Measurements from ENCODE around the gene HELZ2.

HELZ2 gene

GRCh38 chr20:63552481-63553249, 21.4 kb downstream of the HELZ2 start:
- TF ChIP-seq, protein P1, sequence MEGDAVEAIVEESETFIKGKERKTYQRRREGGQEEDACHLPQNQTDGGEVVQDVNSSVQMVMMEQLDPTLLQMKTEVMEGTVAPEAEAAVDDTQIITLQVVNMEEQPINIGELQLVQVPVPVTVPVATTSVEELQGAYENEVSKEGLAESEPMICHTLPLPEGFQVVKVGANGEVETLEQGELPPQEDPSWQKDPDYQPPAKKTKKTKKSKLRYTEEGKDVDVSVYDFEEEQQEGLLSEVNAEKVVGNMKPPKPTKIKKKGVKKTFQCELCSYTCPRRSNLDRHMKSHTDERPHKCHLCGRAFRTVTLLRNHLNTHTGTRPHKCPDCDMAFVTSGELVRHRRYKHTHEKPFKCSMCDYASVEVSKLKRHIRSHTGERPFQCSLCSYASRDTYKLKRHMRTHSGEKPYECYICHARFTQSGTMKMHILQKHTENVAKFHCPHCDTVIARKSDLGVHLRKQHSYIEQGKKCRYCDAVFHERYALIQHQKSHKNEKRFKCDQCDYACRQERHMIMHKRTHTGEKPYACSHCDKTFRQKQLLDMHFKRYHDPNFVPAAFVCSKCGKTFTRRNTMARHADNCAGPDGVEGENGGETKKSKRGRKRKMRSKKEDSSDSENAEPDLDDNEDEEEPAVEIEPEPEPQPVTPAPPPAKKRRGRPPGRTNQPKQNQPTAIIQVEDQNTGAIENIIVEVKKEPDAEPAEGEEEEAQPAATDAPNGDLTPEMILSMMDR (IDR thresholded peaks at IDR 0.05; ENCODE audit: low read depth, low read length): no peak
- Histone ChIP-seq H3K9me3 (ENCODE audit: severe bottlenecking) (no peaks in the 10 kb centered on the region), H3K27me3 (ENCODE audit: insufficient read depth, low read depth, severe bottlenecking) (no peaks in the 10 kb centered on the region), H3K27ac (no peak overlapping the region), H3K4me3 (ENCODE audit: low read depth, low read length) (no peak overlapping the region), H3K36me3 (no peaks in the 10 kb centered on the region)
- peak; percentile 19 for DNase-seq

GRCh38 chr20:63551068-63551467, 23.0 kb downstream of the HELZ2 start:
- DNase-seq: no peak
- Histone ChIP-seq H3K27me3 (ENCODE audit: insufficient read depth, low read depth, severe bottlenecking) (no peaks in the 10 kb centered on the region), H3K9me3 (ENCODE audit: severe bottlenecking) (no peaks in the 10 kb centered on the region), H3K36me3 (no peaks in the 10 kb centered on the region), H3K4me3 (ENCODE audit: low read depth, low read length) (no peak overlapping the region), H3K27ac (no peak overlapping the region)
- TF ChIP-seq, protein P1 (IDR thresholded peaks at IDR 0.05; ENCODE audit: low read depth, low read length): no peak

- Histone ChIP-seq H3K4me3 (ENCODE audit: low read depth, low read length) (no peak overlapping the region), H3K27ac (no peak overlapping the region), H3K27me3 (ENCODE audit: insufficient read depth, low read depth, severe bottlenecking) (no peaks in the 10 kb centered on the region), H3K36me3 (no peaks in the 10 kb centered on the region), H3K9me3 (ENCODE audit: severe bottlenecking) (no peaks in the 10 kb centered on the region)
- no peak for DNase-seq
- TF ChIP-seq, protein P1 (IDR thresholded peaks at IDR 0.05; ENCODE audit: low read depth, low read length): no peak
These were observed 24.3 kb downstream of the HELZ2 start for GRCh38 chr20:63549679-63550282.

- no peak for DNase-seq
- no peaks in the 10 kb centered on the region for H3K27me3 ChIP-seq (ENCODE audit: insufficient read depth, low read depth, severe bottlenecking)
- TF ChIP-seq, protein P1 (IDR thresholded peaks at IDR 0.05; ENCODE audit: low read depth, low read length): no peak
- no peak overlapping the region for H3K27ac ChIP-seq
- H3K9me3 ChIP-seq (ENCODE audit: severe bottlenecking): no peaks in the 10 kb centered on the region
- H3K36me3 ChIP-seq: no peaks in the 10 kb centered on the region
- no peak overlapping the region for H3K4me3 ChIP-seq (ENCODE audit: low read depth, low read length)
These were observed 25.0 kb downstream of the HELZ2 start for GRCh38 chr20:63549019-63549418.

DNA sequence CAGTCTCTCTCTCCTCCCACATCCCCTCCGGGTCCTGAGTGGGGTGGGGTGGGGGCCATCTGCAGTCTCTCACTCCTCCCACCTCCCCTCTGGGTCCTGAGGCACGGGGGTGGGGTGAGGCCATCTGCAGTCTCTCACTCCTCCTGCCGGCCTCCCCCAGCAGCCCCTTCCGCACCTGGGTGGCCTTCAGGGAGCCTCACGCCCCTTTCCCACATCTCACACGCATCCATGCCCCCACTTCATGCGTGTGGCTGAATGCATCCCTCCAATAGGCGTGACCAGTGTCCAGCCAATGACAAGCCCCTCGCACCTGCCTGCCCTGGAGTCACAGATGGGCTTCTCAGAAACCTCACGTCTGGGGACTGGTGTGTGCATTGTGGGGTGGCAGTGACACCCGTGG, 25.5 kb downstream of the HELZ2 start:
- DNase-seq: peak; percentile 24
- Histone ChIP-seq H3K4me3 (ENCODE audit: low read depth, low read length) (no peak overlapping the region), H3K9me3 (ENCODE audit: severe bottlenecking) (no peaks in the 10 kb centered on the region), H3K27ac (no peak overlapping the region), H3K36me3 (no peaks in the 10 kb centered on the region), H3K27me3 (ENCODE audit: insufficient read depth, low read depth, severe bottlenecking) (no peaks in the 10 kb centered on the region)
- TF ChIP-seq, protein P1 (IDR thresholded peaks at IDR 0.05; ENCODE audit: low read depth, low read length): no peak
